ENCODE results near the gene HAND2.

The HAND2 gene

DNA sequence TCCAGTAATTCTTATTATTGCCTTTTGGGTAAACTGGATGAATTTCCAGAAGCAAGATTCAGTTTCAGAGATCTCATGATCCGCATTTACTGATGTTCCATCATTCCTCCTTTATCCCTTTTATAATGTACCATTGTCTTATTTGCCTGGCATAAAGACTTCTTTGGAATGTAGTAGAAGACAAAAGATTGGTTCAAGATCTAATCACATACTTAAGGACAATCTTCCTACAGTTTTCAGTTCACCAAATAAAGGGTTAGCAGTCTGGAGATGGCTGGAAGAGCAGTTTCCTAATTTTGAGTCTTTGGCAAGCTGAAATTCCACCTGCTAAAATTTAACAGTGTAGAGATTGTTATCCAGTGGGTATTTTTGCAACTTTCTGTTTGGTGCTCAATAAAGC, 30.9 kb upstream of the HAND2 start:
- Histone ChIP-seq H3K4me2 (ENCODE audit: low read depth, low read length, poor library complexity, severe bottlenecking) (no peak overlapping the region), H3K9ac (ENCODE audit: low read length) (no peak overlapping the region), H3K27ac (ENCODE audit: low read depth, low read length) (no peak overlapping the region), H2AFZ (ENCODE audit: low read depth, low read length, severe bottlenecking) (no peak overlapping the region), H3K9me2 (replicated peaks; ENCODE audit: insufficient read depth, low read length) (no peaks in the 10 kb centered on the region), H4K20me1 (ENCODE audit: low read depth, low read length) (no peaks in the 10 kb centered on the region), H3K36me3 (ENCODE audit: low read length) (no peaks in the 10 kb centered on the region), H3K79me2 (ENCODE audit: insufficient read depth, low read length) (no peaks in the 10 kb centered on the region), H3K4me3 (ENCODE audit: insufficient read depth, low read length, poor library complexity, severe bottlenecking) (no peak overlapping the region), H3K27me3 (ENCODE audit: low read length) (no peaks in the 10 kb centered on the region), H3K9me3 (ENCODE audit: insufficient read depth, low read length) (no peaks in the 10 kb centered on the region), H3F3A (ENCODE audit: insufficient read depth) (no peaks in the 10 kb centered on the region)
- TF ChIP-seq, protein P1, sequence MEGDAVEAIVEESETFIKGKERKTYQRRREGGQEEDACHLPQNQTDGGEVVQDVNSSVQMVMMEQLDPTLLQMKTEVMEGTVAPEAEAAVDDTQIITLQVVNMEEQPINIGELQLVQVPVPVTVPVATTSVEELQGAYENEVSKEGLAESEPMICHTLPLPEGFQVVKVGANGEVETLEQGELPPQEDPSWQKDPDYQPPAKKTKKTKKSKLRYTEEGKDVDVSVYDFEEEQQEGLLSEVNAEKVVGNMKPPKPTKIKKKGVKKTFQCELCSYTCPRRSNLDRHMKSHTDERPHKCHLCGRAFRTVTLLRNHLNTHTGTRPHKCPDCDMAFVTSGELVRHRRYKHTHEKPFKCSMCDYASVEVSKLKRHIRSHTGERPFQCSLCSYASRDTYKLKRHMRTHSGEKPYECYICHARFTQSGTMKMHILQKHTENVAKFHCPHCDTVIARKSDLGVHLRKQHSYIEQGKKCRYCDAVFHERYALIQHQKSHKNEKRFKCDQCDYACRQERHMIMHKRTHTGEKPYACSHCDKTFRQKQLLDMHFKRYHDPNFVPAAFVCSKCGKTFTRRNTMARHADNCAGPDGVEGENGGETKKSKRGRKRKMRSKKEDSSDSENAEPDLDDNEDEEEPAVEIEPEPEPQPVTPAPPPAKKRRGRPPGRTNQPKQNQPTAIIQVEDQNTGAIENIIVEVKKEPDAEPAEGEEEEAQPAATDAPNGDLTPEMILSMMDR (IDR thresholded peaks at IDR 0.05; ENCODE audit: insufficient read depth, low read length, poor library complexity, severe bottlenecking): no peak
- TF ChIP-seq EZH2phosphoT487 (conservative IDR thresholded peaks at IDR 0.05; ENCODE audit: low read length): no peak

DNA sequence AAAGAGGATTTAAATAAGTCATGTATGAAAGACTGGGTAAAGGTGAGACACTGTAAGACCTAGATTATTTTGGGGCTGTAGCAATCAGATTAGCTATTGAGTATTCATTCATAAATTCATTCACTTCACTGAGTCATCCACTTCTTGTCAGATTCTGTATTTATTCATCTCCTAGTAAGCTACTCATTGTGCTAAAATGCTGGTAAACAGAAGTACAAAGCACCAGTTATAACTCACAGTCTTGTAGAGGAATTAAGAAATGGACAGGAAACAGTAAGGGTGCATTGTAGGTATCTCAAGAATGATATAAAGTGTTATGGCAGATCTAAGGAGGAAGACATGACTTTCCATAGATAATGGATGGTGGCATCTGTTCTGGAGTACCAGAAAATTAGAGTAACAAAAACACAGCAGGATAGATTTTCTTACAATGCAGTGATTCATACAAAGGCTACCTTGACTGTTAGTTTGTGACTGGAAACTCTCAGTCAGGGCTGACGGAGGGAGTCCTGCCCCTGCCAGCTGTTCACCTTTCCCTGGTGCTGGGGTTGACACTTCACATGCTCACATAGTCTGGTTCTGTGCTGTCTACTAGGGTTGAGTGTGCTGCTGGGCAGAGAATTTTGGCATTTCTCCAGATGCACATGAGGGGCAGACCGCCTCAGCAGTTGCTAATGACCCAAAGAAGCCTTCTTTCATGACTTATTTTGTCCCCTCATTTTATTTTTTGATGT, 26.5 kb upstream of the HAND2 start:
- no peaks in the 10 kb centered on the region for H3K9me2 ChIP-seq (replicated peaks; ENCODE audit: insufficient read depth, low read length)
- no peak overlapping the region for H3K27ac ChIP-seq (ENCODE audit: low read depth, low read length)
- H3F3A ChIP-seq (ENCODE audit: insufficient read depth): no peaks in the 10 kb centered on the region
- no peaks in the 10 kb centered on the region for H4K20me1 ChIP-seq (ENCODE audit: low read depth, low read length)
- no peak overlapping the region for H3K9ac ChIP-seq (ENCODE audit: low read length)
- no peaks in the 10 kb centered on the region for H3K9me3 ChIP-seq (ENCODE audit: insufficient read depth, low read length)
- H2AFZ ChIP-seq (ENCODE audit: low read depth, low read length, severe bottlenecking): no peak overlapping the region
- H3K4me2 ChIP-seq (ENCODE audit: low read depth, low read length, poor library complexity, severe bottlenecking): no peak overlapping the region
- no peak for TF ChIP-seq EZH2phosphoT487 (conservative IDR thresholded peaks at IDR 0.05; ENCODE audit: low read length)
- TF ChIP-seq, protein P1 (IDR thresholded peaks at IDR 0.05; ENCODE audit: insufficient read depth, low read length, poor library complexity, severe bottlenecking): no peak
- no peaks in the 10 kb centered on the region for H3K27me3 ChIP-seq (ENCODE audit: low read length)
- H3K4me3 ChIP-seq (ENCODE audit: insufficient read depth, low read length, poor library complexity, severe bottlenecking): no peak overlapping the region
- no peaks in the 10 kb centered on the region for H3K79me2 ChIP-seq (ENCODE audit: insufficient read depth, low read length)
- H3K36me3 ChIP-seq (ENCODE audit: low read length): no peaks in the 10 kb centered on the region

DNA sequence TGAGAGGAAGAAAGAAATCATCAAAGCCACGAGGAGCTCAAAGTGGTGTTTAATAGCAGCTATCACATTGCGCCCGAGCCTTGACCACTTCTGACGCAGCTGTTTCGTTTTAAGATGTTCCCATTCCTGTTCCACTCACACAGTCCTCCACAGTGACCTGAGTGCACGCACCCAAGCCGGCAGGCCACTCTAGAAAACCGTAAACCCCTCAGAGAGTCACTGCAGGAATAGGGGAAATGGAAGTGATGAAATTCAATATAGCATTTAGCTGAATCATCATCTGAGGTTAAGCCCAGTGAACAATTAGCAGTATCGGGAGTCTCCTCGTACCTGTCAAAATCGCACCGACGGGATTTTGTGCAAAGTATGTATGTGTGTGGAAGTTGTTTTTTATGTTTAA, 17.9 kb upstream of the HAND2 start:
- Histone ChIP-seq H4K20me1 (ENCODE audit: low read depth, low read length) (no peaks in the 10 kb centered on the region), H2AFZ (ENCODE audit: low read depth, low read length, severe bottlenecking) (no peak overlapping the region), H3K4me2 (ENCODE audit: low read depth, low read length, poor library complexity, severe bottlenecking) (no peak overlapping the region), H3K4me3 (ENCODE audit: insufficient read depth, low read length, poor library complexity, severe bottlenecking) (no peak overlapping the region), H3K9me3 (ENCODE audit: insufficient read depth, low read length) (no peaks in the 10 kb centered on the region), H3F3A (ENCODE audit: insufficient read depth) (no peaks in the 10 kb centered on the region), H3K9ac (ENCODE audit: low read length) (no peak overlapping the region), H3K36me3 (ENCODE audit: low read length) (no peaks in the 10 kb centered on the region), H3K9me2 (replicated peaks; ENCODE audit: insufficient read depth, low read length) (no peaks in the 10 kb centered on the region), H3K27ac (ENCODE audit: low read depth, low read length) (no peak overlapping the region), H3K27me3 (ENCODE audit: low read length) (no peaks in the 10 kb centered on the region), H3K79me2 (ENCODE audit: insufficient read depth, low read length) (no peaks in the 10 kb centered on the region)
- TF ChIP-seq, protein P1 (IDR thresholded peaks at IDR 0.05; ENCODE audit: insufficient read depth, low read length, poor library complexity, severe bottlenecking): no peak
- TF ChIP-seq EZH2phosphoT487 (conservative IDR thresholded peaks at IDR 0.05; ENCODE audit: low read length): no peak

Measured in SU-DHL-6 (cell line).